Measurements from ENCODE around the gene CD38. TPM values are rescaled to one million over a fixed set of nuclear protein-coding genes. Genes with fewer than 3 reads are reported as not detected.
"Not testable (repeated sequence)": the region's sequence is repeated elsewhere in the genome, so short reads cannot be mapped to it uniquely, and the experiment has no call there.

CD38 gene
- total RNA-seq, 1 donor from 2014 or later: 0.08 TPM

GRCh38 chr4:15836362-15836761 is 58.2 kb downstream of the CD38 start:
- no peaks in the 10 kb centered on the region for H3K36me3 Mint-ChIP-seq (ENCODE audit: unreplicated experiment)
- H3K27ac Mint-ChIP-seq (ENCODE audit: unreplicated experiment): no peak overlapping the region
- no peak for TF ChIP-seq CTCF (IDR thresholded peaks at IDR 0.05)
- H3K4me3 Mint-ChIP-seq (ENCODE audit: unreplicated experiment): no peak overlapping the region
- no peaks in the 10 kb centered on the region for H3K4me1 Mint-ChIP-seq (ENCODE audit: unreplicated experiment)
- H3K27me3 Mint-ChIP-seq (ENCODE audit: unreplicated experiment): peaks cover 28% of the 10 kb centered on the region
- H3K9me3 Mint-ChIP-seq (ENCODE audit: unreplicated experiment): no peaks in the 10 kb centered on the region
- DNase-seq (ENCODE audit: extremely low spot score, unreplicated experiment): no peak

GRCh38 chr4:15837591-15837990 is 59.5 kb downstream of the CD38 start:
- Mint-ChIP-seq H3K4me3 (ENCODE audit: unreplicated experiment) (no peak overlapping the region), H3K36me3 (ENCODE audit: unreplicated experiment) (no peaks in the 10 kb centered on the region), H3K4me1 (ENCODE audit: unreplicated experiment) (no peaks in the 10 kb centered on the region), H3K27ac (ENCODE audit: unreplicated experiment) (no peak overlapping the region), H3K9me3 (ENCODE audit: unreplicated experiment) (no peaks in the 10 kb centered on the region), H3K27me3 (ENCODE audit: unreplicated experiment) (peaks cover 20% of the 10 kb centered on the region)
- DNase-seq (ENCODE audit: extremely low spot score, unreplicated experiment): no peak
- TF ChIP-seq CTCF (IDR thresholded peaks at IDR 0.05): no peak

- H3K9me3 Mint-ChIP-seq (ENCODE audit: unreplicated experiment); H3K4me3 Mint-ChIP-seq (ENCODE audit: unreplicated experiment); H3K27ac Mint-ChIP-seq (ENCODE audit: unreplicated experiment); DNase-seq (ENCODE audit: extremely low spot score, unreplicated experiment); H3K4me1 Mint-ChIP-seq (ENCODE audit: unreplicated experiment); H3K36me3 Mint-ChIP-seq (ENCODE audit: unreplicated experiment): not testable (repeated sequence)
- H3K27me3 Mint-ChIP-seq (ENCODE audit: unreplicated experiment): peaks cover 12% of the 10 kb centered on the region
Observed at GRCh38 chr4:15841194-15841730, 63.1 kb downstream of the CD38 start.

GRCh38 chr4:15847746-15848145 is 69.6 kb downstream of the CD38 start:
- TF ChIP-seq CTCF (IDR thresholded peaks at IDR 0.05): no peak
- DNase-seq (ENCODE audit: extremely low spot score, unreplicated experiment): no peak
- H3K27me3 Mint-ChIP-seq (ENCODE audit: unreplicated experiment): peaks cover 16% of the 10 kb centered on the region
- H3K4me1 Mint-ChIP-seq (ENCODE audit: unreplicated experiment): peaks cover 2% of the 10 kb centered on the region
- H3K4me3 Mint-ChIP-seq (ENCODE audit: unreplicated experiment): no peak overlapping the region
- H3K36me3 Mint-ChIP-seq (ENCODE audit: unreplicated experiment): no peaks in the 10 kb centered on the region
- no peak overlapping the region for H3K27ac Mint-ChIP-seq (ENCODE audit: unreplicated experiment)
- no peaks in the 10 kb centered on the region for H3K9me3 Mint-ChIP-seq (ENCODE audit: unreplicated experiment)

GRCh38 chr4:15848191-15848842 is 70.2 kb downstream of the CD38 start:
- Mint-ChIP-seq H3K9me3 (ENCODE audit: unreplicated experiment) (no peaks in the 10 kb centered on the region), H3K36me3 (ENCODE audit: unreplicated experiment) (no peaks in the 10 kb centered on the region), H3K4me3 (ENCODE audit: unreplicated experiment) (no peak overlapping the region), H3K27me3 (ENCODE audit: unreplicated experiment) (peaks cover 18% of the 10 kb centered on the region), H3K27ac (ENCODE audit: unreplicated experiment) (no peak overlapping the region), H3K4me1 (ENCODE audit: unreplicated experiment) (peaks cover 2% of the 10 kb centered on the region)
- no peak for DNase-seq (ENCODE audit: extremely low spot score, unreplicated experiment)
- TF ChIP-seq CTCF (IDR thresholded peaks at IDR 0.05): no peak
